ENCODE data around the gene C12orf76.
"Not testable (repeated sequence)": the region's sequence is repeated elsewhere in the genome, so short reads cannot be mapped to it uniquely, and the experiment has no call there.

The C12orf76 gene, protein sequence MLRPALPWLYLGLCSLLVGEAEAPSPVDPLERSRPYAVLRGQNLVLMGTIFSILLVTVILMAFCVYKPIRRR

DNA sequence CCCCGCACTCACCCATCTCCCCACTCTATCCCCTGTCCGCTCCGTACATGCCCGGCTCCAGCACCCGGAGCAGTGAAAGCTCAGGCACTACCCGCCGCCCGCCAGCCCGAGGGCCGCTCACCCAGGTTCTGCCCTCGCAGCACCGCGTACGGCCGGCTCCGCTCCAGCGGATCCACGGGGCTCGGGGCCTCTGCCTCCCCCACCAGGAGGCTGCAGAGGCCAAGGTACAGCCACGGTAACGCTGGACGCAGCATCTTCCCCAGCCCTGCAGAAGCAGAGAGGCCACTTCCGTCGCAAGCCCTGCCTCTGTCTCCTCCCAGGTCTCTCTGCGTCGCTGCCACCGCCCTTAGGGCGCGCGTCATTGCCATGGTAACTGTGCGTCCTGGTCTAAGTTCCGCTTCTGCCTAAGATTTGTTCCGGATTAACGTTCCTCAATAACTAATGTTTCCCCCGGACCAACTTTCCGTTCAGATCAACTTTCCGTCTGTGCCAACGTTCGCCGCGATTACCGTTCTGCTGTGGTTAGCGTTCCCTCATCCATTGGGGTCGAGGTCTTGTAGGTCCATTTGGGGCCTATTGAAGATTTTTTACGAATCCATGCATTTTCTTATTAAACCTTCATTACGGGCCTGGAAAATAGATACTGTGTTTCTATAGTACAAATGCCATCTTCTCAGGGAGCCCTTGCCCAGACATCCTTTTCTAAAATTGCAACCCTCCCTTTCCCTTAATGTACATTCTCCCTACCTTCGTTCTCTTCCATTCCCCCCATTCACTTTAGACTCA is at the start of gene C12orf76:
Gene C12orf76 (minus strand): TSS at position 281 of the 786 bp plus-strand sequence. CDS start 27 bp downstream, at position 254.
- peak; percentile 91 for DNase-seq

DNA sequence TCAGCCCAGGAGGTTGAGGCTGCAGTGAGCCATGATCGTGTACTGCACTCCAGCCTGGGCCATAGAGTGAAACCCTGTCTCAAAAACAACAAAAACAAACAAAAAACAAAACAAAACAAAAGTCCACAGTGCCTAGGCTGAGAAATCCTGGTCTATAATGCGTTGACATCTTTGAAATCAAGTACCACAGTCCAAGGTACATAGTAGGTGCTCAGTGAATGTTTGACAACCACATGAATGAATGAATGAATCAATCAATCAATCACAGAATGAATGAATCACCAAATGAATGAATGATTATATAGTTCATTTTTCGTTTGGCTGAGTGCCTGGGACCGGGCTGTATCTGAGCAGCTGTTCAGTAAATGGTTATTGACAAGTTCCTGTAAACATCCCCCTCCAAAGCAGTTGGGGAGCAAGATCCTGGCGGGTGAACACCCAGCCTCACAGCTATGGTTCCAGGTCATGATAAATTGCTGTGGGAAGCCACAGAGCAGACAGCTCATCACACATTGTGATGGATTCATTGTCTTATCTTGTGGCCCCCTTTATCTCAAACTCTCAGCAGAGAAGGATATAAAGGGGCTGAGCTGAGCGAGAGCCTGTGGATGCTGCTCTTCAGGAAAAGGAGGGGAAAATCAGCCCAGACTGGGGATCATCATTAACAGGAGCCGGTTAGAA is 45.4 kb upstream of the C12orf76 start:
- no peak for DNase-seq

DNA sequence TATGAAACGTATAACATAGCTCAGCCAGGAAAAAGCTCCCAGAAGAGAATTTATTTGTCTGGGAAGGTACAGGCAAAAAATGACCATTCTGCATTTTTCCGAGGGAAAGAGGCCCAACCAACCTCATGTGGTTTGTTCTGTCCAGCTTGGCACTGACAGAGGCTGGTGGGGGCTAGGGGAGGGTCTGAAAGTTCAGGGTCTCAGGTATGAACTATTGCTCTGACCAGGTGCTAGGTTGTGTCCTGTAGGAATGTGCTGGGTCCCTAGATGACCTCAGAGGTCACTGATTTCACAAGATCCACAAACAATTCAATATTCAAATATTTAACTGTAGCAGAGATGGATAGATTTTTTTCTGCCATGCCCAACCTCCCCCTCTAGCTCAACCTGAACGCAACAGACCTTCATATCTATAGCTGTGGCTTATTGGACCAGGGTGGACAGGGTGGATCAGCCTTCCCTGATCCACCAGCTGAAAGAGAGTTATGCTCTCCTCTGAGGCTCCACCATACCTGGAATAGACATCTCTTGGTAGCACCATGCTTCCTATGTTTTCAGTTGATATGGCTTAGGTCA is 42.9 kb upstream of the C12orf76 start:
- no peak for DNase-seq

DNA sequence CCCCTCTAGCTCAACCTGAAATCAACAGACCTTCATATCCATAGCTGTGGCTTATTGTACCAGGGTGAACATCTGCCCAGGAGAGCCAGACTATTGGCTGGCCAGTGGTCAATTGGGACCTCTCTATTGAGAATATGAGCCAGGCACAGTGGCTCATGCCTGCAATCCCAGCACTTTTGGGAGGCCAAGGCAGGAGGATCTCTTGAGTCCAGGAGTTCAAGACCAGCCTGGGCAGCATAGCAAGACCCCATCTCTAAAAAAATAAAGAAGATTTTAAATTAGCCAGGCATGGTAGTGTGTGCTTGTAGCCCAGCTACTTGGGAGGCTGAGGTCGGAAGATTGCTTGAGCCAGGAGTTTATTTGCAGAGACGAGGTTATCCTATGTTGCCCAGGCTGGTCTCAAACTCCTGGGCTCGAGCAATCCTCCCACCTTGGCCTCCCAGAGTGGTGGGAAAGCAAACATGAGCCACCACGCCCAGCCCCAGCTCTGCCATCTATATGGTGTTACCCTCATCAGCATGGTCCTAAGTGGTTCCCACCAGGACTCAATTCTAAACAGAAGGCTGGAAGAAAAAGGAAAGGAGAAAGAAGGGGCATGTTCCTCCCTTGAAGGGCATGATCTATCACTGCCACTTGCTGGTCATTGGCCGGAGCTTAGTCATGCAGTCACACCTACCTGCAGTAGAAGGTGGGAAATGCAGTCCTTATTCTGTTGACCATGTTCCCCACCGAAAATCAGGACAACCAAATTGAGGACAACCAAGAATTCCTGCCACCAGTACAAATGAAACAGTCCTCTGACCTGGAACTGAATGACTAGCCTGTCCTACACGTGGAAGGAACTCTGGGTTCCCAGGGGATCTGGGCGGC is 42.2 kb upstream of the C12orf76 start:
- DNase-seq, result no peak

GRCh38 chr12:110088936-110089335 is 40.6 kb upstream of the C12orf76 start:
- DNase-seq, result no peak

DNA sequence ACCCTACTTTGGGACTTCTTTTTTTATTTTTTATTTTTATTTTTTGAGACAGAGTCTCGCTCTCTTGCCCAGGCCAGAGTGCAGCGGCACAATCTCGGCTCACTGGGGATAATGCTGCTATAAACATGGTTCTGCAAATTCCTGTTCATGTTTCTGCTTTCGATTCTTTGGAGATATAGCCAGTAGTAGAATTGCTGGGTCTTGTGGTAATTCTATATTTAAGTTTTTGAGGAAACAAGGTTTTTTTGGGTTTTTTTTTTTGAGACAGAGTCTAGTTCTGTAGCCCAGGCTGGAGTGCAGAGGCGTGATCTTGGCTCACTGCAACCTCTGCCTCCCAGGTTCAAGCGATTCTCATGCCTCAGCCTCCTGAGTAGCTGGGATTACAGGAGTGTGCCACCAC is 39.9 kb upstream of the C12orf76 start:
- not testable (repeated sequence) for DNase-seq

- no peak for DNase-seq
Measured at GRCh38 chr12:110084314-110085015, 36.1 kb upstream of the C12orf76 start.

- DNase-seq, result no peak
Measured at GRCh38 chr12:110080410-110080809, 32.1 kb upstream of the C12orf76 start.

- peak; percentile 81 for DNase-seq
Measured at GRCh38 chr12:110079477-110080400, 31.4 kb upstream of the C12orf76 start.

- DNase-seq, result no peak
Measured at GRCh38 chr12:110077800-110078199, 29.5 kb upstream of the C12orf76 start.

- DNase-seq, result no peak
Measured at GRCh38 chr12:110075880-110076279, 27.6 kb upstream of the C12orf76 start.

- DNase-seq, result no peak
Measured at GRCh38 chr12:110074089-110074488, 25.8 kb upstream of the C12orf76 start.

GRCh38 chr12:110073049-110073831 is 24.9 kb upstream of the C12orf76 start:
- DNase-seq, result peak; percentile 67

DNA sequence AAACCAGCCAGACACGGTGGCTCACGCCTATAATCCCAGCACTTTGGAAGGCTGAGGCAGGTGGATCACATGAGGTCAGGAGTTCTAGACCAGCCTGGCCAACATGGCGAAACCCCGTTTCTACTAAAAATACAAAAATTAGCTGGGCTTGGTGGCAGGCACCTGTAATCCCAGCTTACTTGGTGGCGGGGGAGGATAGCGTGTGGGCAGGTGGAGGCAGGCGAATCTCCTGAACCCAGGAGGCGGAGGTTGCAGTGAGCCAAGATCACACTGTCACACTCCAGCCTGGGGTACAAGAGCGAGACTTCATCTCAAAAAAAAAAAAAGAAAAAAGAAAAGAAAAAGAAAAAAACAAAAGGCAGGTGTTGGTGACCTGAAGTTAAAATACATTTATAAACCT is 24.3 kb upstream of the C12orf76 start:
- DNase-seq, result not testable (repeated sequence)

- DNase-seq, result no peak
Measured at GRCh38 chr12:110071967-110072366, 23.6 kb upstream of the C12orf76 start.

- DNase-seq, result no peak
Measured at GRCh38 chr12:110071504-110071903, 23.2 kb upstream of the C12orf76 start.

GRCh38 chr12:110068654-110069053 is 20.3 kb upstream of the C12orf76 start:
- DNase-seq, result no peak

DNA sequence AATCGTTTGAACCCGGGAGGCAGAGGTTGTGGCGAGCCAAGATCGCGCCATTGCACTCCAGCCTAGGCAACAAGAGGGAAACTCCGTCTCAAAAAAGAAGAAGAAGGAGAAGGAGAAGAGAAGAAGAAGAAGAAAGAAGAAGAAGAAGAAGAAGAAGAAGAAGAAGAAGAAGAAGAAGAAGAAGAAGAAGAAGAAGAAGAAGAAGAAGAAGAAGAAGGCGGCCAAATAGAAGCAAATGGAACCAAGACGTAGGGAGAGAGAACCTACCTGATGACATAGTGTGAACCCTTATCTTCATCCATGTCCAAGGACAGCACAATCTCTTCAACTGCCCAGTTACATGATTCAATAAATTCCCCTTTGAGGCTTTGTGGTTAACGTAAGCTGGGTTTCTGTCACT is 19.8 kb upstream of the C12orf76 start:
- DNase-seq, result not testable (repeated sequence)

DNA sequence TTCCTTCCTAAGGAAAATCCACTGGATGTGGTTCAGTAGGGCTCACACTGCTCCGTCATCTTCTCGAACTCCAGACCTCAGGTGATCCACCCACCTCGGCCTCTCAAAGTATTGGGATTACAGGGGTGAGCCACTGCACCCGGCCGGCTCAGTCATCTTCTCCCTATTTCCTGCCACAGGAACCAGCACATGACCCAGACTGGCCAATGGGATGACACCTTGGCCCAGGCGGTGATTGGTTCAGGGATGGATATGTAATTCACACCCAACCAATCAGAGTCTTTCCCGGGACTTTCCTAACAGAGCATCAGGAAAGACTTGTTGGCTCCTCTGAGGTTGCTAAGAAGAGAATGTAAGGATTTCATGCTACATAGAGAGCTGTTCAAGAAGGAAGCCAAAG is 19.2 kb upstream of the C12orf76 start:
- DNase-seq, result no peak

GRCh38 chr12:110065540-110065939 is 17.2 kb upstream of the C12orf76 start:
- DNase-seq, result no peak

All from activated CD8-positive, alpha-beta memory T cell treated with anti-CD3 and anti-CD28 coated beads, Interleukin-2, amount 50 U/mL, for 48 hours (primary cell).